KBM-7 (cell line): ENCODE data around the gene PLAAT4.
A peak's percentile ranks its signal among the peaks of the same experiment; 100 is the strongest.
"Not testable (repeated sequence)": the region's sequence is repeated elsewhere in the genome, so short reads cannot be mapped to it uniquely, and the experiment has no call there.

Experiments
- DNase-seq: peaks from one replicate; pipeline ENCODE4 v3.0.0-alpha.2; 2015
- in situ Hi-C: fragments of 300-500 bp; cut with MboI; formaldehyde crosslinking; loops from 2 replicates; pipeline ENCODE4 v1.14.3; 2020; ENCODE audit warnings: low sequenced_read_pairs, low pct_unique_long_range_greater_than_20kb, mixed read lengths

Gene PLAAT4

DNA sequence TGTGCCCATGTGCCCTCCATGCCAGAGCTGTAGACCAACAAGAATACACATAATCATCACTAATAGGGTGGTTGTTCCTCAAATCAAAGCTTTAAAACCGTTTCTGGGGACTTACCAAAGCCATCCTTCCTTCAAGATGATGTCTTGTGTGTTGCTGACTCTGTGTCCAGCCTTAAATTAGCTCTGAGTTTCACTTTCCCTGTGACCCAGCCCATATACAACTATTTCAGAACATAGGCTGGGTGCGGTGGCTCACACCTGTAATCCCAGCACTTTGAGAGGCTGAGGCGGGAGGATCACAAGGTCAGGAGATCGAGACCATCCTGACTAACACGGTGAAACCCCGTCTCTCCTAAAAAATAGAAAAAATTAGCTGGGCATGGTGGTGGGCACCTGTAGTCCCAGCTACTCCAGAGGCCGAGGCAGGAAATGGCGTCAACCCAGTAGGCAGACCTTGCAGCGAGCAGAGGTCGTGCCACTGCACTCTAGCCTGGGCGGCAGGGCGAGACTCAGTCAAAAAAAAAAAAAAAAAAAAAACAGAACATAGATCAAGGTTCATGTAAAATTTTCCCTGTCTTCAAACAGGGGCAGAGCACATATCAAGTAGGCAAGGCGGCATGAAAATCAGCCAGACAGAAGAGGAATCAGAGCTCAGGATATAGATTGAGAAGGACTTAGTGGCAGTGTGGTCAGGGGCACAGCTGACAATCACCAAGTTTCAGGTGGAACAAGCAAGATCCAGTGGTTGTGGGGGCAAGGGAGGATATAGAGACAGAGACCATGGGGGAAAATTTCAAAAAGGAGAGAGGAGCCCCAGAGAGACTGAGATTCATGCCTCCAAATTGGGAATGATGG, 26.8 kb downstream of the PLAAT4 start, which contains the start of gene PLAAT2:
Gene PLAAT2, minus strand, starts transcription at position 179 of the 855 bp plus-strand sequence. Its CDS starts 55 bp downstream, at position 124.
- in situ Hi-C loops, result no loop called here
- no peak for DNase-seq

DNA sequence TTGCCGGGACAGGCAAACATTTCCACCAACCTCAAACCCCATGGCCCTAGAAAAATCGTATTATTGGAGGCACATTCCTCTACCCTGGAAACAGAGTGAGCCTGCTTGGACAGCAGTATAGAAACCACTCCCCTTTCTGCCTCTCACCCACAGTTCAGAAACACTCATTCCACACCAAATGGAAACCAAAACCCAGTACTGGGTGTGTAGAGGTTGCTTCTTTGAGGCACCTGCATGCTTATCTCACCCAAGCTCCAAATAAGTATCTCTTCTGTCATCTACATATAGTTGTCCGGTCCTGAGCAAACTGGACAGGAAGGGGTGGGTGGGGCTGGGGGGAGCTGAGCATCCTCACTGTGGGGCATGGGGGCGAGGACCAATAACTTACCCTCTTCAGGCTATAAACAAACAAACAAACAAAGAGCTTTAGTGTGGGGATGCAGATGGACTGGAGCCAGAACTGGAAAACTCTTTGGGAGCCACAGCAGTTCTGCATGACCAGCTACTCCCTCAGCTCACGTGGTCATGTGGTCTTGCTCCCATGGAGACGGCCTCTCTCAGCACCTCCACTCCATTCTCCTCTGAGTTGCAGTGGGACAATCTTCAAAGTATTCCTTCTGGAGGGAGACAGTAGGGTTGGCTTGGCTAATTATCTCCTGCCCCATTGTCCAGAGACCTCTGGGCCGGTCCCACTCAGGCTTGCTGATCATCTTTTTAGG, 27.6 kb downstream of the PLAAT4 start:
- no peak for DNase-seq
- in situ Hi-C loops, result no loop called here

- DNase-seq, result no peak
- in situ Hi-C loops, result no loop called here
Measured at GRCh38 chr11:63564784-63565350, 28.3 kb downstream of the PLAAT4 start.

DNA sequence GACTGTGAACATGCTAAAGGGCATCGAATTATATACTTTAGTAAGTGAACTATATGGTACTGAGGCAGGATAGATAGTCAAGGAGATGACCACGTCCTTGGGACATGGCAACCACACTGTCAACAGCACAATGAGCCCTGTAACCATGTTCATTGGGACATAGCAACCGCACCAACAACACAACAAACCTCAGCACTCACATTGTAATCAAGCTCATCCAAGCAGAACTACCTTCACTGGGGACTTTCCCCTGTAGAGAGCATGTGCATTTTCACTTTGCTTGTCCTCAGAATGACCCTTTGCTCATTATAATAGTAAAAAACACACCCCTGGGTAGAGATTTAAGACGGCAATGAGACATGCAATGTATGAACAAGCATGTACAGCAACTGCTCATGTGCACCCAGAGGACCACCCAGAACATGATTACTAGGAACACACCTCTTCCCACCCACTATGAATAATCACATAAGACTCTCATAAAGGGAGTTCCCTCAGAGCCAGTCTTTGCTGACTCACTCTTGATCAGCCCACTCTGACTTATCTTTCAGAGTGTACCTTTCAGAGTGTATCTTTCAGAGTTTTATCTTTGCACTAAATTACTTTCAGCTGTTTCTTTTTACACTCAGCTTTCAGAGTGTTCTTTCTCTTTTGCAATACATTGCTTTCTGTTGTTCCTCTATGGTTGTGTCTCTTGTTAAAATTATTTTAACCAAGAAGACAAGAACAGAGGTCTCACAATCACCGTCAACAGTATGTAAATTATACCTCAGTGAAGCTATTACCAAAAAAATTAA, 30.6 kb downstream of the PLAAT4 start:
- DNase-seq, result peak; percentile 42

GRCh38 chr11:63569570-63569969, 33.0 kb downstream of the PLAAT4 start:
- in situ Hi-C loops, result no loop called here
- DNase-seq, result no peak

More for the DNA sequence above, 30.6 kb downstream of the PLAAT4 start:
- in situ Hi-C loops, result no loop called here

DNA sequence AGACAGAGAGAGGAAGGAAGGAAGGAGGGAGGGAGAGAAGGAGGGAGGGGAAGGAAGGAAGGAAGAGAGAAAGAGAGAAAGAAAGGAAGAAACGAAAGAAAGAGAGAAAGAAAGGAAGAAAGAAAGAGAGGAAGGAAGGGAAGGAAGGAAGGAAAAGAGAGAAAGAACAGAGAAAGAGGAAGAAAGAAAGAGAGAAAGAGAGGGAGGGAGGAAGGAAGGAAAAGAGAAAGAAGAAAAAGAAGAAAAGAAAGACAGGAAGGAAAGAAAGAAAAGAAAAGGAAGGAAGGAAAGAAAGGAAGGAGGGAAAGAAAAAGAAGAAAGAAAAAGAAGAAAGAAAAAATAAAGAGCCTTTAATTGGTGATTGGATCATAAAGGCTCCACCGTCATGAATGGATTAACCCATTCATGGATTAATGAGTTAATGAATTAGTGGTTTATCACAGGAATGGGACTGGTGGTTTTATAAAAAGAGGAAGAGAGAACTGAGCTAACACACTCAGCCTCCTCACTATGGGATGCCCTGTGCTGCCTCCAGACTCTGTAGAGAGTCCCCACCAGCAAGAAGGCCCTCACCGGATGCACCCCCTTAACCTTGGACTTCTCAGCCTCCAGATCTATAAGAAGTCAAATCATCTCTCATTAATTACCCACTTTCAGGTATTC, 35.5 kb downstream of the PLAAT4 start:
- in situ Hi-C loops, result no loop called here

DNA sequence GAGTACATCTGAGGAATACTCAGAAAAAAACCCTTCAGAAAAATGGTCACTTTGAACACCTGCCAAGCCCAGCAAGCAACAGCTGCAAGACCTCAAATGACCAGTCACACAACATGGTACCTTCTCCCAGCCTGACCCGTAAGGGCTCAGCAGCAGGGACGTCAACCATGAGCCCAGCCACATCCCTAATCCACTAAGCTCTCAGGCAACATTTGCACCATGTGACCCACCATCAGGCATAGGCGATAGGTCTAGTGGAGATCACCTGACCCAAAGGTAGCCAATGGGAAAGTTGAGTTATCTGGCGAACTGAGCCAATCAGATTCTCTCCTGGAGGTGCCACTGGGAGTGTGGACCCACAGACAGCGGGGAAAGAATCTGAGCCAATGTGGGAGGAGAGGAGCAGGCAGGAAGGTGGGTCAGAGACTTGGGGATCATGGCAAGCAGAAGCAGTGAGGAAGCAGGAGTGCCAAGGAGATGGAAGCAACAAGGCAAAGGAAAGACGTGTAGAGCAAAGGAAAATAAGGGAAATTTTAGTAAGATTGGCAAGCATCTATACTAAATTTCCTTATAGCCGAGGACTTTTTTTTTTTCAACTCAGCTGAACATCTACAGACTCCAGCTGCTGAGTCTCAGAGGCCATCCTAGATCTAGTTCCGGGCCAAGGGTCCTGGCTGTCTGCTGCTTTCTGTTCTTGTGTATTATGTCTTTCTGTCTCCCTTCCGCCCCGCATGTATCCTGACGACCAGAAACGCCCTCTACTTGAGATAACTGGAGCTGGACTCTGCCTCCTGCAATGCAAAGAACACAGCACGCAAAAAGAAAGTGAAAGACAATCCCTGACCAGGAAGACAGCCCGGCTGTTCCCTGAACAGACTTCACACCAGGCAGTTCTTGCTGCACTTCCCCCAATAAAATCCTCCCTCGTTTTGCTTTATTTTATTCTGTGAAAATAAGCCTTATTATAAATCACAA, 37.6 kb downstream of the PLAAT4 start:
- in situ Hi-C loops, result no loop called here
- DNase-seq, result peak; percentile 42

More for the DNA sequence above, 35.5 kb downstream of the PLAAT4 start:
- peak; percentile 23 for DNase-seq

DNA sequence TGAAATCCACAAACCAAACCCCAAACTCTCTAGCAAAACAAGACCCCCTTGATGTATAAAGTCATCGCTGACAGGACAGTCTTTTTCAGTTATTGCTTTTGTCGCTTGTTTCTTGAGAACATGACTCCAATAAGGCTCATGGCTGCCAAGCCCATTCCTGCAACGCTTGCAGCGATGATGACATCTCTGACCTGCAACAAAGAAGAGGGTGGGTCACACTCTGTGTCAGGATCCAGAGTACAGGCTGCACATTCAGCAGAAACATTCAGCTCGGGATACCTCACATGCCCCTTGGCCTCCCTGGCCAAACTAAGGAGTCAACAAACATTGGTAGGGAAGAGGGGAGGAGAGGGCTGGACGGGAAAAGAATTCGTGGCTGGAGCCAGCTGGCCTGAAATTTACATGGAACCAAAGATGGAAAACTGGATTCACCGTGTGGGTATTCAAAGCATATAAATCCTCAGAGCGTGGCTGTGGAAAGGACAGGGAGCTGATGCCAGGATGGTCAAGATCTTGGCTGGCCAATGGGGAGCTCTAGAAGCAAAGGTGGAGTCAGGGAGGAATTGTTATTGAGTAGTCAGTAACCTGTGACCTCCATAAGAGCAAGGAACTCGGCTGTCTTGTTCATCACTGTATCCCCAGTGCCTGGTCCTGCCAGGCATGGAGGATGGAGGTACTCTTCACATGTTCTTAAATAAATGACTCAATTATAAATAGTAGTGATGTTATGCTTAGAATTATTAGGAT, 38.4 kb downstream of the PLAAT4 start:
- in situ Hi-C loops, result no loop called here

DNA sequence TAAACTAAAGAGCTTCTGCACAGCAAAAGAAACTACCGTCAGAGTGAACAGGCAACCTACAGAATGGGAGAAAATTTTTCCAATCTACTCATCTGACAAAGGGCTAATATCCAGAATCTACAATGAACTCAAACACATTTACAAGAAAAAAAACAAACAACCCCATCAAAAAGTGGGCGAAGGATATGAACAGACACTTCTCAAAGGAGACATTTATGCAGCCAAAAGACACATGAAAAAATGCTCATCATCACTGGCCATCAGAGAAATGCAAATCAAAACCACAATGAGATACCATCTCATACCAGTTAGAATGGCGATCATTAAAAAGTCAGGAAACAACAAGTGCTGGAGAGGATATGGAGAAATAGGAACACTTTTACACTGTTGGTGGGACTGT, 42.3 kb downstream of the PLAAT4 start:
- in situ Hi-C loops, DNase-seq: not testable (repeated sequence)

More for the DNA sequence above, 38.4 kb downstream of the PLAAT4 start:
- DNase-seq, result no peak

- in situ Hi-C loops, DNase-seq: not testable (repeated sequence)
Measured at GRCh38 chr11:63581224-63581623, 44.6 kb downstream of the PLAAT4 start.

- in situ Hi-C loops, result no loop called here
Measured at GRCh38 chr11:63583357-63583677, 46.7 kb downstream of the PLAAT4 start.

GRCh38 chr11:63586451-63587166, 50.0 kb downstream of the PLAAT4 start:
- no peak for DNase-seq
- in situ Hi-C loops, result no loop called here

More at GRCh38 chr11:63583357-63583677, 46.7 kb downstream of the PLAAT4 start:
- DNase-seq, result no peak

- in situ Hi-C loops, result no loop called here
Measured at GRCh38 chr11:63589000-63589399, 52.4 kb downstream of the PLAAT4 start.

GRCh38 chr11:63590024-63590788, 53.6 kb downstream of the PLAAT4 start:
- DNase-seq, result no peak
- in situ Hi-C loops, result no loop called here

More at GRCh38 chr11:63589000-63589399, 52.4 kb downstream of the PLAAT4 start:
- no peak for DNase-seq

- DNase-seq, result peak; percentile 30
- in situ Hi-C loops, result no loop called here
Measured at GRCh38 chr11:63592975-63593395, 56.4 kb downstream of the PLAAT4 start.

- in situ Hi-C loops, result no loop called here
- no peak for DNase-seq
Measured at GRCh38 chr11:63595296-63595695, 58.7 kb downstream of the PLAAT4 start.
